HG02840 (cell line): ENCODE data around the gene BTAF1.

Experiments used
- ATAC-seq: cut with Tn5 transposase; IDR thresholded peaks from one replicate; pipeline ENCODE4 v1.9.1; 2021; ENCODE audit warnings: mild to moderate bottlenecking, moderate library complexity, moderate number of reproducible peaks; ENCODE audit not compliant: unreplicated experiment, low FRiP score

BTAF1 gene

GRCh38 chr10:92038949-92039348 lies 115.4 kb downstream of the BTAF1 start:
- ATAC-seq, result no peak

DNA sequence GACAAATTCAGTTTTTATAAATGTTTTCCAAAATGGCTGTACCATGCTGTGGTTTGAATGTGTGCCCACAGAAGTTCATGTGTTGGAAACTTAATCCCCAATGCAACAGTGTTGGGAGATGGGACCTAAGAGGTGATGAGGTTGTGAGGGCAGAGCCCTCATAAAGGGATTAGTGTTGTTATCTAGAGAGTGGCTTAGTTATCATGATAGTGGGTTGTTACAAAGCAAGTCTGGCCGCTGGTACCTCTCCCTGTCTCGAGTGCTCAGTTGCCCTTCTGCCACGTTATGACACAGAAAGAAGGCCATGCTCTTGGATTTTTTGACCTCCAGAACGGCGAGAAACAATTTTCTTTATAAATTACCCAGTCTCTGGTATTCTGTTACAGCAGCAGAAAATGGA lies 119.0 kb downstream of the BTAF1 start:
- ATAC-seq, result no peak

- ATAC-seq, result no peak
Observed at GRCh38 chr10:92045641-92046106, 122.1 kb downstream of the BTAF1 start.

GRCh38 chr10:92047215-92047614 lies 123.6 kb downstream of the BTAF1 start:
- no peak for ATAC-seq

- ATAC-seq, result no peak
Observed at GRCh38 chr10:92052088-92052487, 128.5 kb downstream of the BTAF1 start.

GRCh38 chr10:92052741-92053140 lies 129.2 kb downstream of the BTAF1 start:
- ATAC-seq, result no peak

GRCh38 chr10:92054807-92055206 lies 131.2 kb downstream of the BTAF1 start:
- no peak for ATAC-seq

DNA sequence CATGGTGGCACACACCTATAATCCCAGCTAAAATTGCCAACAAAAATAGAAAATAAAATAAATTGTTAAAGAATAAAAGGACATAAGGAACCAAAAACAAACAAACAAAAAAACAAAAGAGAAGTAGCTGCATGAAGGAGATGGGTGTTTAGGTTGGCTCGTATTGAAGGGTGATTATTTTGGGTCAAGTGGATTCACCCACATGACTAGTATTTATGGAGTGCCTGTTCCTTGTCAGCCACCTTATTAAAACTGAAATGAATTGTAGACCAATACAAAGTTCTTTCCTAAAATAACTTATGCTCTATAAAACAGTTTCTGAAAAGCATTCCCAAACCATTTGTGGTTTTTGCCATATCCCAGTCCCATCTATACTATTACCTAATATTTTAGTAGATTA lies 138.7 kb downstream of the BTAF1 start:
- ATAC-seq, result no peak

GRCh38 chr10:92064506-92064905 lies 140.9 kb downstream of the BTAF1 start:
- no peak for ATAC-seq

- no peak for ATAC-seq
Observed at GRCh38 chr10:92066386-92066785, 142.8 kb downstream of the BTAF1 start.

GRCh38 chr10:92068900-92069299 lies 145.3 kb downstream of the BTAF1 start:
- no peak for ATAC-seq

DNA sequence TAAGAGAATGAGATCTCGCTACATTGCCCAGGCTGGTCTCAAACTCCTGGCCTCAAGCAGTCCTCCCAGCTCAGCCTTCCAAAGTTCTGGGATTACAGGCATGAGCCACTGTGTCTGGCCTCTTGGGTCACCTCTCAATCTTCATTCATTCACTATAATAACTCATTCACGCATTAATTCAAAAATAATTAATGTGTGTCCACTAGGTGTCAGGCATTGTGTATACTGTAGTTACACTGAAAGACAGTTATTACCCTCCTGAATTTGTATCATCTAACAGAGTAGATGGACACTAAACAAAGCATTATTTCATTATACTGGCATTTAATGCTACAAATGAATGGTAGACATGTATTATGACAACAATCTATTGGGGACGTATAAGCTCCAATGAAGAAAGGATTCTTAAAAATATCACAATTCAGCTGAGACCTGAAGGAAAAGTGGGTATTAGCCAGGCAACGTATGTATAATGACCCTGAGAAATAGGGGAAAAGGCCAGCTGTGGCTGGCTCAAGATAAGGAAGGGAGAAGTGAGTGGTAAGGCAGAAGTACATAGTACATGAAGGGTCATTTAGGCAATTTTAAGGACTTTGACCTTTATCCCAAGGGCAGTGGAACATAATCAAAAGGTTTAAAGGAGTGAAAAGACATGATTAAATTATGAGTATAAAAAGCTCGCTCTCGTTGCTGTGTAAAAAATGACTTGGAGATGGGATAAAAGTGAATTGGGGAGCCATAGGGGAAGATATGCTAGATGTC lies 150.7 kb downstream of the BTAF1 start:
- no peak for ATAC-seq

- no peak for ATAC-seq
Observed at GRCh38 chr10:92075829-92076228, 152.3 kb downstream of the BTAF1 start.

DNA sequence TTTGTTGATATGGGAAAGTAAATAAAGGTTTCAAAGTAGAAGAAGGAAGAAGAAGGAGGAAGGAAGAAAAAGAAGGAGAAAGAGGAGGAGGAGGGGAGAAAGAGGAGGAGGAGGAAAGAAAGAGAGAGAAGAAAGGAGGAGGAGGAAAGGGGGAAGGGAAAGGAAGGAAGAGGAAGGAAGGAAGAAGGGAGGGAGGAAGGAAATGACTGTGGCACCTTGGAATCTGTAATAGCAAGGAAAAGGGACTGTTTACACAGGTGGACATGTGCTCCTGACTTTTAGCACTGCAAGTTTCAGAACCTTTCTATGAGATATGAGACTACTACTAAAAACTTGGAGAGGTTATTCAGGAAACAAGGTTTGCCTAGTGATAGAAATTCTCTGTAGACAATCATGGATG lies 153.2 kb downstream of the BTAF1 start:
- no peak for ATAC-seq

DNA sequence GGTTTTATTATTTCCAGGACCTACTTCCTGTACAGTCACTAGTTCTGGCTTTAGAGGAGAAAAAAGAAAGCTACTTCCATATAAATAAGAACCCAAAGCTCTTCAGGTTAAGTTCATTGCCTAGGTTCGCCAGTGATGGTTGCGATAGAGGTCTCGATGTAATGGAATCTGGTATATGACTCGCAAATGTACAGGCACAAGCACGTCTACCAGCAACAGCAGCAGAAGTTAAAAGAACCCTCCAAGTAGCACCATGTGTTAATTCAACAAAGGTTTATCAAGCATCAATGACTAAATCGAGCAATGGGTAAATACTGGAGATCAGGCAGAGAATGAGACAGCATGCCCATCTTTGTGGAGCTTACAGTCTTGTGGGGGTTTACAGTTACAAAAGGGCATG lies 155.4 kb downstream of the BTAF1 start:
- no peak for ATAC-seq
